Fibroblast of villous mesenchyme (primary cell): ENCODE results near the gene SOX21. TPM values are rescaled to one million over a fixed set of nuclear protein-coding genes. Genes with fewer than 3 reads are reported as not detected.

Experiments used
- DNase-seq: peaks from one replicate; pipeline ENCODE4 v3.0.0-alpha.2; 2010; ENCODE audit warnings: low read depth
- H3K4me3 ChIP-seq: 2 replicates; pipeline ENCODE4 v1.5.1; 2011; ENCODE audit warnings: low read depth, mild to moderate bottlenecking, low read length
- CTCF ChIP-seq: IDR thresholded peaks from 2 replicates; pipeline ENCODE4 v1.5.1; 2012; ENCODE audit warnings: low read depth, mild to moderate bottlenecking, low read length; ENCODE audit not compliant: insufficient read depth
- total RNA-seq: library from RNA; depleted of rRNA; stranded (reverse); fragments of >200 nt; gene quantifications from 2 replicates; pipeline ENCODE4 v1.2.3, GENCODE V29; 2012

SOX21 gene
- total RNA-seq, 1 donor, result not detected

GRCh38 chr13:94682229-94682628 is 30.1 kb downstream of the SOX21 start:
- no peak for DNase-seq
- TF ChIP-seq CTCF, result no peak
- no peak overlapping the region for H3K4me3 ChIP-seq

GRCh38 chr13:94679614-94680013 is 32.7 kb downstream of the SOX21 start:
- DNase-seq, result no peak
- TF ChIP-seq CTCF, result no peak
- no peak overlapping the region for H3K4me3 ChIP-seq

GRCh38 chr13:94678845-94679244 is 33.5 kb downstream of the SOX21 start:
- no peak for TF ChIP-seq CTCF
- DNase-seq, result no peak
- H3K4me3 ChIP-seq, result no peak overlapping the region

GRCh38 chr13:94677799-94678198 is 34.5 kb downstream of the SOX21 start:
- no peak for DNase-seq
- H3K4me3 ChIP-seq, result no peak overlapping the region
- TF ChIP-seq CTCF, result no peak

- TF ChIP-seq CTCF, result peak; percentile 75
- peak; percentile 53 for DNase-seq
- H3K4me3 ChIP-seq, result no peak overlapping the region
Measured at GRCh38 chr13:94674609-94675348, 37.6 kb downstream of the SOX21 start.

GRCh38 chr13:94673851-94674250 is 38.5 kb downstream of the SOX21 start:
- H3K4me3 ChIP-seq, result no peak overlapping the region
- no peak for TF ChIP-seq CTCF
- DNase-seq, result no peak

GRCh38 chr13:94672400-94672799 is 39.9 kb downstream of the SOX21 start:
- H3K4me3 ChIP-seq, result no peak overlapping the region
- TF ChIP-seq CTCF, result no peak
- DNase-seq, result no peak
